Measurements from ENCODE around the gene GPR171.
A peak's percentile ranks its signal among the peaks of the same experiment; 100 is the strongest.

DNA sequence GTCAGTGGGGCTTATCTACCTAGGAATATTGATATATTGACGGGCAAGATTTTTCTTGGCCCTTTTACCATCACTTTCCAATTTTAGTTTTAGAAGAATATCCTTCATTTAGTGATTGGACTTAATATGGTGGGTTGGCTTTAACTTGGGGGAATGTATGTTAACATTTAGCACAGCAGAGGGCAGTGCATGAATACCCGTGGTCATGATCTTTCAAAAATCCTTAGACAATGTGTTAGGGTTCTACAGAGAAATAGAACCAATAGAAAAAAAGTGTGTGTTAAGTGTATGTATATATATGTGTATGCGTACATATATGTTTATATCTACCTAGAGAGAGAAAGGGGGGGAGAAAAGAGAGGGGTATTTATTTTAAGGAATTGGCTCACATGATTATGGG is 36.9 kb downstream of the GPR171 start:
- TF ChIP-seq, protein P1, sequence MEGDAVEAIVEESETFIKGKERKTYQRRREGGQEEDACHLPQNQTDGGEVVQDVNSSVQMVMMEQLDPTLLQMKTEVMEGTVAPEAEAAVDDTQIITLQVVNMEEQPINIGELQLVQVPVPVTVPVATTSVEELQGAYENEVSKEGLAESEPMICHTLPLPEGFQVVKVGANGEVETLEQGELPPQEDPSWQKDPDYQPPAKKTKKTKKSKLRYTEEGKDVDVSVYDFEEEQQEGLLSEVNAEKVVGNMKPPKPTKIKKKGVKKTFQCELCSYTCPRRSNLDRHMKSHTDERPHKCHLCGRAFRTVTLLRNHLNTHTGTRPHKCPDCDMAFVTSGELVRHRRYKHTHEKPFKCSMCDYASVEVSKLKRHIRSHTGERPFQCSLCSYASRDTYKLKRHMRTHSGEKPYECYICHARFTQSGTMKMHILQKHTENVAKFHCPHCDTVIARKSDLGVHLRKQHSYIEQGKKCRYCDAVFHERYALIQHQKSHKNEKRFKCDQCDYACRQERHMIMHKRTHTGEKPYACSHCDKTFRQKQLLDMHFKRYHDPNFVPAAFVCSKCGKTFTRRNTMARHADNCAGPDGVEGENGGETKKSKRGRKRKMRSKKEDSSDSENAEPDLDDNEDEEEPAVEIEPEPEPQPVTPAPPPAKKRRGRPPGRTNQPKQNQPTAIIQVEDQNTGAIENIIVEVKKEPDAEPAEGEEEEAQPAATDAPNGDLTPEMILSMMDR (conservative IDR thresholded peaks at IDR 0.05 in 1 of 2, IDR thresholded peaks at IDR 0.05 in 1 of 2; ENCODE audit: low read depth in 1 of 2, low read length in 2 of 2) = peak in 1 of 2 donors; percentile 9
- no peak for TF ChIP-seq EZH2 (IDR thresholded peaks at IDR 0.05; ENCODE audit: low read length, missing control alignments)

All from fibroblast of lung (primary cell).